GM12878 (cell line): Measurements from ENCODE around the gene KCNH5. TPM values are rescaled to one million over a fixed set of nuclear protein-coding genes. Genes with fewer than 3 reads are reported as not detected.

Source experiments
- ATAC-seq: fragments of 200-7000 bp; cut with Tn5 transposase; 3 replicates; pipeline ENCODE4 v1.9.1; 2020; ENCODE audit warnings: mild to moderate bottlenecking, moderate library complexity
- Bru-seq: library from RNA; stranded (reverse); fragments of 400-500 nt; gene quantifications from one replicate; lab custom pipeline; 2021; lab: Mats Ljungman, UMichigan
- BruChase-seq, 2 experiments: library from RNA; stranded (reverse); fragments of 400-500 nt; gene quantifications; one replicate each; lab custom pipeline; 2021; lab: Mats Ljungman, UMichigan
- BruUV-seq: library from RNA; stranded (reverse); fragments of 400-500 nt; replicated peaks from 2 replicates; lab custom pipeline; 2021; lab: Mats Ljungman, UMichigan
- CTCF ChIA-PET: fragments of 300-600 bp; sonication (Branson Sonifier 250); formaldehyde crosslinking; extraction: SDS; loops from one replicate; lab custom pipeline; 2021; ENCODE audit warnings: inconsistent platforms; lab: Yijun Ruan, JAX
- POLR2A ChIA-PET: fragments of 350-600 bp; formaldehyde crosslinking; extraction: SDS; loops from one replicate; lab custom pipeline; 2021; ENCODE audit warnings: inconsistent platforms; lab: Charles Lee
- RAD21 ChIA-PET: fragments of 300-600 bp; sonication (Branson Sonifier 250); formaldehyde crosslinking; loops from one replicate; lab custom pipeline; 2023; ENCODE audit warnings: antibody characterized with exemption; ENCODE audit not compliant: unreplicated experiment; lab: Charles Lee
- SMC1A ChIA-PET: fragments of 300-600 bp; sonication (Branson Sonifier 250); formaldehyde crosslinking; loops from one replicate; lab custom pipeline; 2023; ENCODE audit not compliant: unreplicated experiment, uncharacterized antibody; lab: Charles Lee
- DNase-seq: peaks from one replicate; pipeline ENCODE4 v3.0.0-alpha.2; 2011; ENCODE audit warnings: low read depth, low spot score
- FAIRE-seq: peaks from 3 replicates; lab custom pipeline; 2011; peaks lifted over from hg19 to GRCh38; lab: Jason Lieb, UNC
- H2AFZ ChIP-seq: 2 replicates; pipeline ENCODE4 v1.6.0; 2011; ENCODE audit warnings: low read depth, low read length, control low read depth; ENCODE audit not compliant: control insufficient read depth
- H3K27ac ChIP-seq: 2 replicates; pipeline ENCODE4 v1.5.1; 2011; ENCODE audit warnings: control low read depth; ENCODE audit not compliant: control insufficient read depth, insufficient read depth
- H3K27me3 ChIP-seq, 2 experiments: replicated peaks in 1 of 2; 2 replicates each; pipeline versions ENCODE4 v1.6.0 to v1.6.1; 2011; ENCODE audit warnings: low read length in 1 of 2; ENCODE audit not compliant: control insufficient read depth in 2 of 2, insufficient read depth in 2 of 2
- H3K36me3 ChIP-seq, 2 experiments: 2 replicates each; pipeline ENCODE4 v1.5.1; 2011; ENCODE audit warnings: low read length in 1 of 2; ENCODE audit not compliant: control insufficient read depth in 2 of 2, insufficient read depth in 2 of 2
- H3K4me1 ChIP-seq: 2 replicates; pipeline ENCODE4 v1.6.1; 2011; ENCODE audit warnings: mild to moderate bottlenecking, low read length, moderate library complexity, mixed read lengths; ENCODE audit not compliant: control insufficient read depth, insufficient read depth
- H3K4me2 ChIP-seq: 2 replicates; pipeline ENCODE4 v1.6.0; 2011; ENCODE audit warnings: control low read depth; ENCODE audit not compliant: control insufficient read depth, insufficient read depth
- H3K4me3 ChIP-seq: fragments of 200-600 bp; sonication (generic); 2 replicates; pipeline ENCODE4 v1.5.1; 2016
- H3K79me2 ChIP-seq: 2 replicates; pipeline ENCODE4 v1.6.0; 2011; ENCODE audit warnings: low read length; ENCODE audit not compliant: control insufficient read depth, insufficient read depth
- H3K9ac ChIP-seq: 2 replicates; pipeline ENCODE4 v1.8.0; 2011; ENCODE audit warnings: low read length, control low read depth, mixed read lengths; ENCODE audit not compliant: control insufficient read depth, insufficient read depth
- H3K9me3 ChIP-seq: replicated peaks from 3 replicates; pipeline ENCODE4 v1.5.1; 2011; ENCODE audit warnings: mild to moderate bottlenecking, low read length; ENCODE audit not compliant: control insufficient read depth, insufficient read depth
- H4K20me1 ChIP-seq: 2 replicates; pipeline ENCODE4 v1.6.0; 2011; ENCODE audit not compliant: control insufficient read depth, insufficient read depth
- BRCA1 ChIP-seq: IDR thresholded peaks from 2 replicates; pipeline ENCODE4 v1.6.1; 2011; ENCODE audit warnings: low read depth, low read length, improper control_type of control experiment
- CBFB ChIP-seq: IDR thresholded peaks from 2 replicates; pipeline ENCODE4 v1.6.1; 2016; ENCODE audit warnings: antibody characterized with exemption, low read depth
- CUX1 ChIP-seq: IDR thresholded peaks from 2 replicates; pipeline ENCODE4 v1.6.1; 2012; ENCODE audit warnings: improper control_type of control experiment, low read depth, low read length; ENCODE audit not compliant: insufficient replicate concordance
- EZH2 ChIP-seq: IDR thresholded peaks from 2 replicates; pipeline ENCODE4 v1.6.1; 2012; ENCODE audit warnings: low read depth, mild to moderate bottlenecking, control low read depth, inconsistent platforms, low read length, borderline replicate concordance; ENCODE audit not compliant: control insufficient read depth
- NFXL1 ChIP-seq: fragments of 450-650 bp; IDR thresholded peaks from 2 replicates; pipeline ENCODE4 v1.6.1; 2017; ENCODE audit warnings: antibody characterized with exemption, mild to moderate bottlenecking, borderline replicate concordance
- POLR2A ChIP-seq: IDR thresholded peaks from 2 replicates; pipeline ENCODE4 v1.6.1; 2011; ENCODE audit warnings: low read depth, mild to moderate bottlenecking, low read length
- SKIL ChIP-seq: fragments of 450-650 bp; IDR thresholded peaks from 2 replicates; pipeline ENCODE4 v1.6.1; 2017; ENCODE audit warnings: mild to moderate bottlenecking, low read depth, inconsistent platforms; ENCODE audit not compliant: poor library complexity, severe bottlenecking
- ZNF274 ChIP-seq: IDR thresholded peaks from one replicate; pipeline ENCODE4 v1.8.0; 2011; ENCODE audit not compliant: insufficient read length, insufficient read depth
- ZNF592 ChIP-seq: fragments of 450-650 bp; IDR thresholded peaks from 2 replicates; pipeline ENCODE4 v1.6.1; 2017; ENCODE audit warnings: mild to moderate bottlenecking, moderate library complexity
- WGBS: methylation state at CpG from one replicate; pipeline ENCODE4 v1.1.6; 2016; ENCODE audit warnings: low lambda C conversion rate; ENCODE audit not compliant: insufficient replicate concordance, insufficient coverage; ENCODE audit errors: missing lambda C conversion rate; 5-methylcytosine and 5-hydroxymethylcytosine counted together
- in situ Hi-C: fragments of 300-500 bp; cut with MboI; formaldehyde crosslinking; loops from 9 replicates; pipeline ENCODE4 v1.14.3; 2018; ENCODE audit warnings: mixed read lengths
- intact Hi-C: fragments of 100-400 bp; cut with micrococcal nuclease; formaldehyde crosslinking; loops from one replicate; pipeline ENCODE4 v1.14.2; 2022; ENCODE audit not compliant: unreplicated experiment
- long read RNA-seq, 2 experiments: library from polyadenylated mRNA; unstranded; transcript quantifications; one replicate each; pipeline ENCODE4 v2.0.0, GENCODE V29; 2019 to 2020
- polyA minus RNA-seq, 3 experiments: library from RNA; depleted of rRNA, polyadenylated mRNA; stranded (reverse); fragments of >200 nt; gene quantifications; 2 replicates each; pipeline ENCODE4 v1.2.3, GENCODE V29; 2011
- polyA plus RNA-seq, 11 experiments: library from polyadenylated mRNA; depleted of rRNA in 4 of 11; unstranded in 6 of 11; stranded (reverse) in 5 of 11; fragments of >200 nt; fragmentation: Nextera tagmentation in 4 of 11; fragmentation: Illumina TruSeq in 1 of 11; extraction: Ambion mirVana in 4 of 11; extraction: Trizol in 1 of 11; gene quantifications; 1 replicate in 1 of 11; 2 replicates in 10 of 11; pipeline versions ENCODE4 v1.2.1 to v1.2.3, GENCODE V29; 2011 to 2016; ENCODE audit warnings: inconsistent platforms in 2 of 11, missing spikeins in 2 of 11, low read depth in 1 of 11
- total RNA-seq, 4 experiments: library from RNA; depleted of rRNA in 3 of 4; stranded (reverse); fragments of >200 nt in 3 of 4; fragmentation: Illumina TruSeq in 1 of 4; extraction: Trizol in 1 of 4; gene quantifications; 2 replicates each; pipeline versions ENCODE4 v1.2.1 to v1.2.3, GENCODE V29; 2013 to 2021

The KCNH5 gene
- not detected in 2 replicates for total RNA-seq (2013; cell fraction: nucleolus; rRNA removed)
- total RNA-seq (2014; rRNA removed) (not detected in 2 replicates), total RNA-seq (2014; rRNA removed; fragmentation: Illumina TruSeq; extraction: Trizol) (not detected in 2 replicates), total RNA-seq (2021) (not detected in 2 replicates), polyA plus RNA-seq (2011; rRNA removed) (0.04 TPM in 2 replicates), polyA plus RNA-seq (2014; fragmentation: Illumina TruSeq; extraction: Trizol) (not detected in 2 replicates), polyA plus RNA-seq (2014; fragmentation: Nextera tagmentation; extraction: Ambion mirVana) (under 1 TPM in 1 of 2 experiments, not detected in 1; under 0.01 TPM), polyA plus RNA-seq (2014; rRNA removed) (0.04 TPM in 1 of 2 replicates, not detected in the other), polyA plus RNA-seq (2016; fragmentation: Nextera tagmentation; extraction: Ambion mirVana) (not detected), polyA minus RNA-seq (2011; rRNA and poly(A)+ RNA removed) (0.21 and 0.22 TPM in 2 replicates), Bru-seq, nascent RNA (percentile 0 among the genes with signal in this experiment), BruChase-seq, experiment 1, labeled RNA remaining after a 6-hour chase (percentile 1 among the genes with signal in this experiment), BruChase-seq, experiment 2, labeled RNA remaining after a 2-hour chase (percentile 0 among the genes with signal in this experiment)
- polyA plus RNA-seq (2011; ENCODE audit: low read depth), result not detected
- polyA plus RNA-seq (2011; cell fraction: cytosol; rRNA removed), result 0.01 and 0.03 TPM in 2 replicates
- 0.01 TPM in 1 of 2 replicates, not detected in the other for polyA plus RNA-seq (2011; cell fraction: nucleus; rRNA removed)
- polyA plus RNA-seq (2012), result not detected in 2 replicates
- not detected in 2 replicates for polyA minus RNA-seq (2011; cell fraction: cytosol; rRNA and poly(A)+ RNA removed)
- not detected in 2 replicates for polyA minus RNA-seq (2011; cell fraction: nucleus; rRNA and poly(A)+ RNA removed)
- long read RNA-seq, experiment 1, result 0 reads
- long read RNA-seq, experiment 2, partial matches to known transcripts, result 0 of 1 reads
- long read RNA-seq, experiment 2, other reads (novel, unspliced or antisense), result 1 of 1 reads

GRCh38 chr14:63045234-63045611 lies at the start of gene KCNH5:
TSS of gene KCNH5 (minus strand) at chr14:63045458. CDS start at chr14:63045186, 272 bp downstream.
- peaks cover 0 to 5% of the 10 kb centered on the region in 2 experiments; a peak in 3 of 4 replicates for H3K27me3 ChIP-seq
- no peak within 1 kb of the TSS for H3K9ac ChIP-seq
- ATAC-seq (peak; percentile 32; the same call in 1 of the 3 replicates), FAIRE-seq (no peak), DNase-seq (no peak)
- no TSS peak for BruUV-seq
- H3K36me3 ChIP-seq, result no peaks in the 10 kb centered on the region
- no peaks in the 10 kb centered on the region for H3K79me2 ChIP-seq
- ChIA-PET CTCF (no interaction called here), POLR2A (no interaction called here), RAD21 (no interaction called here), SMC1A (no interaction called here)
- H2AFZ ChIP-seq, result no peak within 1 kb of the TSS
- intact Hi-C loops (no loop called here), in situ Hi-C loops (no loop called here)
- H3K27ac ChIP-seq, result no peak within 1 kb of the TSS
- no peaks in the 10 kb centered on the region for H4K20me1 ChIP-seq
- H3K9me3 ChIP-seq, result no peaks in the 10 kb centered on the region
- H3K4me3 ChIP-seq, result no peak within 1 kb of the TSS
- WGBS, result 52% methylated on average over 9 of the region's 35 CpGs
- no peak within 1 kb of the TSS for H3K4me2 ChIP-seq
- no peaks in the 10 kb centered on the region for H3K4me1 ChIP-seq
- TF ChIP-seq EZH2, result no peak
- no peak for TF ChIP-seq CBFB
- TF ChIP-seq ZNF592, result no peak
- TF ChIP-seq CUX1, result no peak
- TF ChIP-seq NFXL1, result no peak
- TF ChIP-seq SKIL, result no peak
- TF ChIP-seq POLR2A, result no peak
- no peak for TF ChIP-seq BRCA1
- no peak for TF ChIP-seq ZNF274
